CD14-positive monocyte (primary cell): ENCODE data around the gene CACNA1C. TPM values are rescaled to one million over a fixed set of nuclear protein-coding genes. Genes with fewer than 3 reads are reported as not detected.
A peak's percentile ranks its signal among the peaks of the same experiment; 100 is the strongest.

Experiments
- DNase-seq, 3 donors: peaks; one replicate each; pipeline ENCODE4 v3.0.0-alpha.2; 2011 to 2022
- H2AFZ ChIP-seq: 2 replicates; pipeline ENCODE4 v1.6.0; 2012; ENCODE audit warnings: mild to moderate bottlenecking, low read depth, low read length, inconsistent platforms; ENCODE audit not compliant: insufficient read depth, poor library complexity, severe bottlenecking
- H3K27ac ChIP-seq, 2 donors: 1 replicate in 1 of 2; 2 replicates in 1 of 2; pipeline ENCODE4 v1.5.1; 2012 to 2013; ENCODE audit warnings: low read length in 2 of 2, control low read depth in 1 of 2, inconsistent platforms in 1 of 2, low read depth in 1 of 2, mild to moderate bottlenecking in 1 of 2
- H3K27me3 ChIP-seq, 2 donors: one replicate each; pipeline versions ENCODE4 v1.6.0 to v1.6.1; 2011 to 2013; ENCODE audit warnings: low read length in 2 of 2; ENCODE audit not compliant: control insufficient read depth in 2 of 2, insufficient read depth in 2 of 2
- H3K36me3 ChIP-seq, 2 donors: replicated peaks in 1 of 2; 1 replicate in 1 of 2; 2 replicates in 1 of 2; pipeline versions ENCODE4 v1.5.1 to v1.6.1; 2012 to 2013; ENCODE audit warnings: low read length in 2 of 2, control low read depth in 1 of 2, inconsistent platforms in 1 of 2, mild to moderate bottlenecking in 1 of 2; ENCODE audit not compliant: insufficient read depth in 2 of 2, control insufficient read depth in 1 of 2
- H3K4me1 ChIP-seq, 2 donors: 1 replicate in 1 of 2; 2 replicates in 1 of 2; pipeline versions ENCODE4 v1.5.1 to v1.6.1; 2012 to 2013; ENCODE audit warnings: low read length in 2 of 2, control low read depth in 1 of 2, inconsistent platforms in 1 of 2, mild to moderate bottlenecking in 1 of 2, moderate library complexity in 1 of 2; ENCODE audit not compliant: insufficient read depth in 2 of 2, control insufficient read depth in 1 of 2
- H3K4me2 ChIP-seq: replicated peaks from 2 replicates; pipeline ENCODE3; 2012; ENCODE audit warnings: low read length, moderate library complexity, mild to moderate bottlenecking; ENCODE audit not compliant: poor library complexity, severe bottlenecking; ENCODE audit errors: extremely low read depth
- H3K4me3 ChIP-seq, 3 experiments: fragments of 200-600 bp in 1 of 3; sonication (generic) in 1 of 3; replicated peaks in 1 of 3; 1 replicate in 2 of 3; 2 replicates in 1 of 3; pipeline ENCODE4 v1.5.1; 2011 to 2013; ENCODE audit warnings: low read length in 3 of 3, mild to moderate bottlenecking in 3 of 3, control low read depth in 2 of 3, low read depth in 2 of 3, inconsistent platforms in 1 of 3, moderate library complexity in 1 of 3
- H3K79me2 ChIP-seq: 2 replicates; pipeline ENCODE4 v1.6.0; 2012; ENCODE audit warnings: mild to moderate bottlenecking, control low read depth, inconsistent platforms, low read length, moderate library complexity; ENCODE audit not compliant: insufficient read depth
- H3K9ac ChIP-seq: 2 replicates; pipeline ENCODE4 v1.6.0; 2017; ENCODE audit warnings: low read length, mild to moderate bottlenecking; ENCODE audit not compliant: insufficient read depth, poor library complexity, severe bottlenecking
- H3K9me3 ChIP-seq, 2 donors: replicated peaks in 1 of 2; 1 replicate in 1 of 2; 2 replicates in 1 of 2; pipeline versions ENCODE4 v1.5.1 to v1.6.1; 2012 to 2013; ENCODE audit warnings: low read length in 2 of 2, control low read depth in 1 of 2; ENCODE audit not compliant: control insufficient read depth in 1 of 2, insufficient read depth in 1 of 2
- H4K20me1 ChIP-seq: 2 replicates; pipeline ENCODE4 v1.6.0; 2012; ENCODE audit warnings: mild to moderate bottlenecking, low read length, control low read depth, moderate library complexity; ENCODE audit not compliant: insufficient read depth
- H3K27ac Mint-ChIP-seq, 7 donors: one replicate each; pipeline ENCODE4 v1.8.0; 2020; ENCODE audit warnings: mild to moderate bottlenecking in 7 of 7, mixed read lengths in 7 of 7, moderate library complexity in 6 of 7, inconsistent platforms in 2 of 7
- H3K27me3 Mint-ChIP-seq, 3 donors: one replicate each; pipeline ENCODE4 v1.8.0; 2021 to 2022; ENCODE audit warnings: low read depth in 3 of 3, mild to moderate bottlenecking in 3 of 3, mixed read lengths in 3 of 3, moderate library complexity in 3 of 3, inconsistent platforms in 1 of 3
- H3K36me3 Mint-ChIP-seq, 2 donors: one replicate each; pipeline ENCODE4 v1.8.0; 2020; ENCODE audit warnings: mixed read lengths in 2 of 2, inconsistent platforms in 1 of 2, mild to moderate bottlenecking in 1 of 2
- H3K4me1 Mint-ChIP-seq: one replicate; pipeline ENCODE4 v1.8.0; 2020; ENCODE audit warnings: mild to moderate bottlenecking, mixed read lengths
- H3K4me3 Mint-ChIP-seq, 2 donors: one replicate each; pipeline ENCODE4 v1.8.0; 2020; ENCODE audit warnings: mild to moderate bottlenecking in 2 of 2, mixed read lengths in 2 of 2, moderate library complexity in 1 of 2
- H3K9me3 Mint-ChIP-seq, 7 donors: one replicate each; pipeline ENCODE4 v1.8.0; 2020 to 2022; ENCODE audit warnings: mixed read lengths in 7 of 7, mild to moderate bottlenecking in 6 of 7, moderate library complexity in 6 of 7, inconsistent platforms in 2 of 7
- WGBS: methylation state at CpG from one replicate; pipeline ENCODE4 v1.1.5; 2013; ENCODE audit warnings: missing lambda C conversion rate; ENCODE audit not compliant: insufficient coverage; 5-methylcytosine and 5-hydroxymethylcytosine counted together
- intact Hi-C, 2 donors: fragments of 100-400 bp; cut with micrococcal nuclease; formaldehyde crosslinking; loops; one replicate each; pipeline versions ENCODE4 v1.15.0 to v1.15.1; 2023
- polyA plus RNA-seq, 3 donors: library from polyadenylated mRNA; depleted of rRNA in 1 of 3; unstranded in 2 of 3; stranded (reverse) in 1 of 3; fragments of 300-500 nt in 2 of 3; fragments of >200 nt in 1 of 3; fragmentation: Illumina TruSeq in 2 of 3; gene quantifications; 1 replicate in 2 of 3; 2 replicates in 1 of 3; pipeline ENCODE4 v1.2.3, GENCODE V29; 2012 to 2021
- TF ChIP-seq, protein P1 (sequence below): fragments of 200-600 bp; IDR thresholded peaks from one replicate; pipeline ENCODE4 v1.8.0; 2022; ENCODE audit warnings: antibody characterized with exemption, mild to moderate bottlenecking

Gene CACNA1C
- polyA plus RNA-seq, 3 donors: not detected

DNA sequence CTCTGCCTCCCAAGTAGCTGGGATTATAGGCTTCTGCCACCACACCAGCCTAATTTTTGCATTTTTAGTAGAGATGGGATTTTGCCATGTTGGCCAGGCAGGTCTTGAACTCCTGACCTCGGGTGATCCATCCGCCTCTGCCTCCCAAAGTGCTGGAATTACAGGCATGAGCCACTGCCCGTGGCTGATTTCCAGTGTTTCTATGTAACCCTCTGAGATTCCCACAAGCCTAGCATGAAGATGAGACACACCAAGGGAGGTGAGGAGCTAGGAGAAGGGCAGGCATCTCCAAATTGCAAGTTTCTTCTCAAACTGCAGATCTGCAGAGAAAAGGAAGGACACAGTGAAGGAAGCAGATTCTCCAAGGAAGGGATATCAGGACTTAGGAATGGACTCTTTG is 125.0 kb downstream of the CACNA1C start:
- Histone ChIP-seq H3K9me3 (no peaks in the 10 kb centered on the region), H4K20me1 (no peaks in the 10 kb centered on the region), H3K4me3 (no peak overlapping the region), H3K4me2 (no peak overlapping the region), H3K27ac (no peak overlapping the region), H2AFZ (no peak overlapping the region), H3K79me2 (no peaks in the 10 kb centered on the region), H3K27me3 (no peaks in the 10 kb centered on the region), H3K4me1 (no peaks in the 10 kb centered on the region), H3K9ac (no peak overlapping the region), H3K36me3 (no peaks in the 10 kb centered on the region)
- TF ChIP-seq, protein P1, sequence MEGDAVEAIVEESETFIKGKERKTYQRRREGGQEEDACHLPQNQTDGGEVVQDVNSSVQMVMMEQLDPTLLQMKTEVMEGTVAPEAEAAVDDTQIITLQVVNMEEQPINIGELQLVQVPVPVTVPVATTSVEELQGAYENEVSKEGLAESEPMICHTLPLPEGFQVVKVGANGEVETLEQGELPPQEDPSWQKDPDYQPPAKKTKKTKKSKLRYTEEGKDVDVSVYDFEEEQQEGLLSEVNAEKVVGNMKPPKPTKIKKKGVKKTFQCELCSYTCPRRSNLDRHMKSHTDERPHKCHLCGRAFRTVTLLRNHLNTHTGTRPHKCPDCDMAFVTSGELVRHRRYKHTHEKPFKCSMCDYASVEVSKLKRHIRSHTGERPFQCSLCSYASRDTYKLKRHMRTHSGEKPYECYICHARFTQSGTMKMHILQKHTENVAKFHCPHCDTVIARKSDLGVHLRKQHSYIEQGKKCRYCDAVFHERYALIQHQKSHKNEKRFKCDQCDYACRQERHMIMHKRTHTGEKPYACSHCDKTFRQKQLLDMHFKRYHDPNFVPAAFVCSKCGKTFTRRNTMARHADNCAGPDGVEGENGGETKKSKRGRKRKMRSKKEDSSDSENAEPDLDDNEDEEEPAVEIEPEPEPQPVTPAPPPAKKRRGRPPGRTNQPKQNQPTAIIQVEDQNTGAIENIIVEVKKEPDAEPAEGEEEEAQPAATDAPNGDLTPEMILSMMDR: no peak
- no peak overlapping the region for H3K4me3 Mint-ChIP-seq
- H3K27me3 Mint-ChIP-seq: peaks cover 0 to 11% (median 3%) of the 10 kb centered on the region in 3 donors
- H3K36me3 Mint-ChIP-seq: no peaks in the 10 kb centered on the region
- no peaks in the 10 kb centered on the region for H3K9me3 Mint-ChIP-seq
- DNase-seq: no peak
- peaks cover 5% of the 10 kb centered on the region for H3K4me1 Mint-ChIP-seq
- H3K27ac Mint-ChIP-seq: peak overlapping the region in 1 of 7 donors; percentile 27
- WGBS: no CpG with 5 or more reads among the region's 3 CpGs
- intact Hi-C loops: no loop called here

DNA sequence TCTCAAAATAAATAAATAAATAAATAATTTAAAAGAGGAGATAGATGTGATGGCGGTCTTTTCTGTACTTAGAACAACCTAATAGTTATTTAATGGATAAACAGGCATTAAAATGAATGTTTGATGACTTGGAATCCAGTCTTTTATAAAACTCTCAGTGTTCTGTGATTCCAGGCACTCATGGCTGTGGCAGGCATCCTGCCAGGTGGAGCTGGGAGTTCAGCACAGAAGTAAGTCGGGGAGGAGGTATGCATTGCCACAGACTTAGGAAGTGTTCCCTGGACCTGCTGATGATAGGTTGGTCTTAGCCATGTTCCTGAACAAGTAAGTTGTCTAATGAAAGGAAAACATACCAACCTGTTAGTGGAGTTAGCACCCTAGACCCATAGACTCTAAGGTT is 126.3 kb downstream of the CACNA1C start:
- H3K36me3 ChIP-seq: no peaks in the 10 kb centered on the region
- no peak overlapping the region for H3K9ac ChIP-seq
- no peaks in the 10 kb centered on the region for H4K20me1 ChIP-seq
- Mint-ChIP-seq H3K27ac (no peak overlapping the region), H3K4me1 (peaks cover 6% of the 10 kb centered on the region), H3K9me3 (no peaks in the 10 kb centered on the region), H3K36me3 (no peaks in the 10 kb centered on the region), H3K27me3 (peaks cover 0 to 8% (median 1%) of the 10 kb centered on the region in 3 donors), H3K4me3 (no peak overlapping the region)
- H2AFZ ChIP-seq: no peak overlapping the region
- H3K79me2 ChIP-seq: no peaks in the 10 kb centered on the region
- DNase-seq: no peak
- no peak overlapping the region for H3K4me2 ChIP-seq
- no peaks in the 10 kb centered on the region for H3K4me1 ChIP-seq
- intact Hi-C loops: no loop called here
- TF ChIP-seq, protein P1: no peak
- WGBS: 100% methylated on average over 1 of the region's 2 CpGs
- H3K4me3 ChIP-seq: no peak overlapping the region
- no peaks in the 10 kb centered on the region for H3K27me3 ChIP-seq
- no peaks in the 10 kb centered on the region for H3K9me3 ChIP-seq
- no peak overlapping the region for H3K27ac ChIP-seq
